HEK293T (cell line): ENCODE measurements around the gene CDC25B.

Experiments used
- CTCF ChIA-PET: fragments of 350-600 bp; formaldehyde crosslinking; extraction: SDS; loops from one replicate; lab custom pipeline; 2021; ENCODE audit warnings: antibody characterized with exemption, inconsistent platforms; lab: Yijun Ruan, JAX
- POLR2A ChIA-PET: fragments of 350-600 bp; formaldehyde crosslinking; extraction: SDS; loops from one replicate; lab custom pipeline; 2020; ENCODE audit warnings: antibody characterized with exemption, inconsistent platforms; lab: Yijun Ruan, JAX
- DNase-seq: peaks from one replicate; pipeline ENCODE4 v3.0.0; 2012; ENCODE audit warnings: mixed read lengths; ENCODE audit errors: extremely low spot score
- ARNT ChIP-seq: fragments of 450-650 bp; IDR thresholded peaks from 2 replicates; pipeline ENCODE4 v1.6.1; 2017; ENCODE audit warnings: mild to moderate bottlenecking
- BHLHE40 ChIP-seq: fragments of 450-650 bp; IDR thresholded peaks from 2 replicates; pipeline ENCODE4 v1.6.1; 2016; ENCODE audit warnings: mild to moderate bottlenecking, moderate library complexity, borderline replicate concordance
- CTBP1 ChIP-seq: fragments of 450-650 bp; IDR thresholded peaks from 2 replicates; pipeline ENCODE4 v1.6.1; 2016; ENCODE audit warnings: borderline replicate concordance
- ELF4 ChIP-seq: fragments of 450-650 bp; IDR thresholded peaks from 2 replicates; pipeline ENCODE4 v1.6.1; 2017; ENCODE audit warnings: antibody characterized with exemption
- FOXA1 ChIP-seq: fragments of 450-650 bp; IDR thresholded peaks from 2 replicates; pipeline ENCODE4 v1.6.1; 2016; ENCODE audit warnings: mild to moderate bottlenecking
- FOXK2 ChIP-seq: fragments of 450-650 bp; IDR thresholded peaks from 2 replicates; pipeline ENCODE4 v1.6.1; 2016; ENCODE audit warnings: mild to moderate bottlenecking
- FOXM1 ChIP-seq: fragments of 450-650 bp; IDR thresholded peaks from 2 replicates; pipeline ENCODE4 v1.6.1; 2017; ENCODE audit warnings: mild to moderate bottlenecking, borderline replicate concordance
- HDGF ChIP-seq: fragments of 450-650 bp; IDR thresholded peaks from 2 replicates; pipeline ENCODE4 v1.6.1; 2017; ENCODE audit warnings: antibody characterized with exemption, borderline replicate concordance
- L3MBTL2 ChIP-seq: fragments of 450-650 bp; conservative IDR thresholded peaks from 2 replicates; pipeline ENCODE4 v1.6.1; 2016; ENCODE audit warnings: mild to moderate bottlenecking
- LEF1 ChIP-seq: fragments of 450-650 bp; IDR thresholded peaks from 2 replicates; pipeline ENCODE4 v1.6.1; 2017; ENCODE audit warnings: mild to moderate bottlenecking, borderline replicate concordance
- NFRKB ChIP-seq: fragments of 450-650 bp; IDR thresholded peaks from 2 replicates; pipeline ENCODE4 v1.6.1; 2016; ENCODE audit warnings: mild to moderate bottlenecking, moderate library complexity
- PKNOX1 ChIP-seq: fragments of 450-650 bp; IDR thresholded peaks from 2 replicates; pipeline ENCODE4 v1.6.1; 2016
- SP1 ChIP-seq: fragments of 450-650 bp; IDR thresholded peaks from 2 replicates; pipeline ENCODE4 v1.6.1; 2017
- SUZ12 ChIP-seq: fragments of 450-650 bp; IDR thresholded peaks from 2 replicates; pipeline ENCODE4 v1.6.1; 2016; ENCODE audit warnings: mild to moderate bottlenecking
- TARDBP ChIP-seq: fragments of 450-650 bp; IDR thresholded peaks from 2 replicates; pipeline ENCODE4 v1.6.1; 2016
- ZNF384 ChIP-seq: fragments of 450-650 bp; IDR thresholded peaks from 2 replicates; pipeline ENCODE4 v1.6.1; 2016

The CDC25B gene

GRCh38 chr20:3847429-3847940 is 51.4 kb downstream of the CDC25B start:
- ChIA-PET CTCF (no interaction called here), POLR2A (interaction anchor here (0.6 to 1.0 kb wide), 2 partner anchors 11 to 61 kb away, joined by 3 to 4 read pairs; partner anchors contain the start of gene CENPB)
- no peak for TF ChIP-seq ZNF384
- no peak for TF ChIP-seq FOXM1
- TF ChIP-seq TARDBP, result no peak
- TF ChIP-seq LEF1, result no peak
- TF ChIP-seq NFRKB, result no peak
- TF ChIP-seq L3MBTL2, result no peak
- no peak for TF ChIP-seq HDGF
- TF ChIP-seq ARNT, result no peak
- TF ChIP-seq ELF4, result no peak
- TF ChIP-seq SP1, result no peak
- TF ChIP-seq FOXA1, result no peak
- no peak for TF ChIP-seq PKNOX1
- no peak for TF ChIP-seq CTBP1
- TF ChIP-seq SUZ12, result no peak
- TF ChIP-seq FOXK2, result no peak
- no peak for TF ChIP-seq BHLHE40
- DNase-seq, result no peak

GRCh38 chr20:3848565-3848964 is 52.5 kb downstream of the CDC25B start:
- CTCF ChIA-PET, result no interaction called here
- no peak for DNase-seq
- POLR2A ChIA-PET, result no interaction called here
- TF ChIP-seq HDGF (no peak), BHLHE40 (no peak), ARNT (no peak), PKNOX1 (no peak), FOXA1 (no peak), NFRKB (no peak)

GRCh38 chr20:3854462-3854871 is 58.4 kb downstream of the CDC25B start:
- CTCF ChIA-PET, result interaction anchor here (0.5 to 1.9 kb wide), 9 partner anchors 9 to 928 kb away, joined by 3 to 9 read pairs (median 3); partner anchors contain the start of gene ADISSP
- POLR2A ChIA-PET, result interaction anchor here (1.3 to 1.9 kb wide), 3 partner anchors 34 to 87 kb away, joined by 6 to 10 read pairs (median 8); partner anchors contain the start of genes ADISSP, AP5S1 and CENPB
- DNase-seq, result no peak
- no peak for TF ChIP-seq BHLHE40
- TF ChIP-seq LEF1, result no peak
- no peak for TF ChIP-seq ARNT
- TF ChIP-seq CTBP1, result no peak
- TF ChIP-seq PKNOX1, result no peak
- TF ChIP-seq TARDBP, result no peak
